AG04450 (cell line): ENCODE results near the gene INSYN1. TPM values are rescaled to one million over a fixed set of nuclear protein-coding genes. Genes with fewer than 3 reads are reported as not detected.

Source experiments
- CTCF ChIA-PET: fragments of 300-600, 350-600 bp; formaldehyde crosslinking; extraction: SDS; loops from one replicate; lab custom pipeline; 2022; ENCODE audit warnings: antibody characterized with exemption, inconsistent platforms; lab: Charles Lee
- POLR2A ChIA-PET: fragments of 350-600 bp; formaldehyde crosslinking; extraction: SDS; loops from one replicate; lab custom pipeline; 2021; ENCODE audit warnings: antibody characterized with exemption, inconsistent platforms; lab: Yijun Ruan, JAX
- DNase-seq: peaks from one replicate; pipeline ENCODE4 v3.0.0-alpha.2; 2011; ENCODE audit warnings: low read depth, low spot score
- H3K27ac ChIP-seq: one replicate; pipeline ENCODE4 v1.5.1; 2012; ENCODE audit warnings: low read depth, low read length, control low read depth
- H3K27me3 ChIP-seq: one replicate; pipeline ENCODE4 v1.6.0; 2012; ENCODE audit warnings: low read length; ENCODE audit not compliant: control insufficient read depth, insufficient read depth
- H3K4me3 ChIP-seq: 2 replicates; pipeline ENCODE4 v1.5.1; 2011; ENCODE audit warnings: mild to moderate bottlenecking, low read depth, low read length, control low read depth
- H3K9me3 ChIP-seq: 2 replicates; pipeline ENCODE4 v1.5.1; 2012; ENCODE audit warnings: low read length; ENCODE audit not compliant: control insufficient read depth, insufficient read depth
- CTCF ChIP-seq: IDR thresholded peaks from 2 replicates; pipeline ENCODE4 v1.5.1; 2011; ENCODE audit warnings: low read depth, low read length, control low read depth, inconsistent platforms
- polyA plus RNA-seq: library from polyadenylated mRNA; depleted of rRNA; stranded (reverse); fragments of >200 nt; gene quantifications from 2 replicates; pipeline ENCODE4 v1.2.3, GENCODE V29; 2011

INSYN1 gene
- polyA plus RNA-seq, 1 experiment = 0.29 TPM

GRCh38 chr15:73749971-73750370 is 3.2 kb downstream of the INSYN1 start:
- no peak for TF ChIP-seq CTCF
- ChIA-PET POLR2A (no interaction called here), CTCF (interaction anchor here (1.3 kb wide), 1 partner anchor 45 kb away, joined by 3 read pairs; no protein-coding TSS in a partner anchor)
- H3K4me3 ChIP-seq = no peak overlapping the region
- DNase-seq = no peak
- peaks cover 65% of the 10 kb centered on the region for H3K27me3 ChIP-seq
- no peaks in the 10 kb centered on the region for H3K9me3 ChIP-seq
- H3K27ac ChIP-seq = no peak overlapping the region

GRCh38 chr15:73749533-73749932 is 3.6 kb downstream of the INSYN1 start:
- no peak for TF ChIP-seq CTCF
- Histone ChIP-seq H3K9me3 (no peaks in the 10 kb centered on the region), H3K4me3 (no peak overlapping the region), H3K27ac (no peak overlapping the region), H3K27me3 (peaks cover 66% of the 10 kb centered on the region)
- ChIA-PET CTCF (interaction anchor here (1.3 kb wide), 1 partner anchor 44 kb away, joined by 3 read pairs; no protein-coding TSS in a partner anchor), POLR2A (no interaction called here)
- DNase-seq = no peak

- H3K27me3 ChIP-seq = peaks cover 64% of the 10 kb centered on the region
- no peak overlapping the region for H3K27ac ChIP-seq
- ChIA-PET POLR2A (no interaction called here), CTCF (interaction anchor here (0.8 to 1.3 kb wide), 2 partner anchors 43 to 159 kb away, joined by 3 to 4 read pairs; no protein-coding TSS in a partner anchor)
- no peaks in the 10 kb centered on the region for H3K9me3 ChIP-seq
- no peak for TF ChIP-seq CTCF
- DNase-seq = no peak
- H3K4me3 ChIP-seq = no peak overlapping the region
These were observed 4.4 kb downstream of the INSYN1 start for GRCh38 chr15:73748730-73749129.

GRCh38 chr15:73747847-73748590 is 5.1 kb downstream of the INSYN1 start:
- CTCF ChIA-PET = interaction anchor here (0.8 kb wide), 1 partner anchor 160 kb away, joined by 4 read pairs; no protein-coding TSS in a partner anchor

More at GRCh38 chr15:73747847-73748590, 5.1 kb downstream of the INSYN1 start:
- H3K4me3 ChIP-seq = no peak overlapping the region
- TF ChIP-seq CTCF = no peak
- no peak for DNase-seq
- POLR2A ChIA-PET = no interaction called here
- H3K9me3 ChIP-seq = no peaks in the 10 kb centered on the region
- H3K27me3 ChIP-seq = peaks cover 59% of the 10 kb centered on the region
- no peak overlapping the region for H3K27ac ChIP-seq
